HG03097 (cell line): ENCODE data around the gene YIPF2.

Experiments used
- ATAC-seq: cut with Tn5 transposase; IDR thresholded peaks from one replicate; pipeline ENCODE4 v1.9.1; 2021; ENCODE audit not compliant: unreplicated experiment, low FRiP score

The YIPF2 gene

DNA sequence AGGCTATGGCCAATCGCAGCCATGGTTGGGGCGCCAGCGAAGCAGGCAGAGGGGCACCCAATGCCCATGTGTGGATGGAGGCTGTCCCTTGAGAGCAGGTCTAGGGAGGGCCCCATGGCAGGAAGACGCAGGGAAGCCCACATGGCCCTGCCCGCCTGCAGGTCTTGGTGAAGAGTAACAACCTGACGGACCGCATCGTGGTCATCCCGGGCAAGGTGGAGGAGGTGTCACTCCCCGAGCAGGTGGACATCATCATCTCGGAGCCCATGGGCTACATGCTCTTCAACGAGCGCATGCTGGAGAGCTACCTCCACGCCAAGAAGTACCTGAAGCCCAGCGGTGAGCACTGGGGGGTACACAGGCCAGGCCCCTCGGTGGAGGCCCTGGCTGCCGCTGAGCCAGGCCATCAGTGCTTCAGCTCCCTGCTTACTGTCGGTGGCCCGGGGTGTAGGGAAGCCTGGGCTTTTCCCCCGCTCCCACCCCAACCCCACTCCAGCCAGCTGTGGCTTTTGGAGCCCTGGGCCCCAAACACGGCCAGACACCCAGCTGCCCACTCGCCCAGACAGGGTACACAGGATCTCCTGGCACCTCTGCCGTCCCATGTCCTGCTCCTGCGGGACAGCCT lies 14.6 kb downstream of the YIPF2 start:
- ATAC-seq, result no peak

DNA sequence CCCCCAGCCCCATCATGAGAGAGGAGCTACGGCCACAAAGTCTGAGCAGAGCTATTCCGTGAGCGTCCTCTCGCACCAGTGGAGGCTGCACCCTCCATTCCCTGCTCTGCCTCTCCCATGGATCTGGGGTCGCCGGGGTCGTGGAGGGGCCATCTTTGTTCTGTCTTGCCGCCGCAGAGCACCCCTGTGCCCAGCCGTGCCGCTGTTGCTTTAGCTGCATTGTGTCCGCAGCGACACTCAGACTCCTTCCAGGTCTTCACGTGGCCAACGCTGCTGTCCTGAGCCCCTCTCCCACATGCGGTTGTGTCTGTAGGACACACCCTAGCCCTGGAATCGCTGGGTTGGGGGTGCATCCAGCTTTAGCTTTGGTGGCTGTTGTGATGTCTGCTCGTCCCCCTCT lies 15.8 kb downstream of the YIPF2 start:
- ATAC-seq, result no peak

DNA sequence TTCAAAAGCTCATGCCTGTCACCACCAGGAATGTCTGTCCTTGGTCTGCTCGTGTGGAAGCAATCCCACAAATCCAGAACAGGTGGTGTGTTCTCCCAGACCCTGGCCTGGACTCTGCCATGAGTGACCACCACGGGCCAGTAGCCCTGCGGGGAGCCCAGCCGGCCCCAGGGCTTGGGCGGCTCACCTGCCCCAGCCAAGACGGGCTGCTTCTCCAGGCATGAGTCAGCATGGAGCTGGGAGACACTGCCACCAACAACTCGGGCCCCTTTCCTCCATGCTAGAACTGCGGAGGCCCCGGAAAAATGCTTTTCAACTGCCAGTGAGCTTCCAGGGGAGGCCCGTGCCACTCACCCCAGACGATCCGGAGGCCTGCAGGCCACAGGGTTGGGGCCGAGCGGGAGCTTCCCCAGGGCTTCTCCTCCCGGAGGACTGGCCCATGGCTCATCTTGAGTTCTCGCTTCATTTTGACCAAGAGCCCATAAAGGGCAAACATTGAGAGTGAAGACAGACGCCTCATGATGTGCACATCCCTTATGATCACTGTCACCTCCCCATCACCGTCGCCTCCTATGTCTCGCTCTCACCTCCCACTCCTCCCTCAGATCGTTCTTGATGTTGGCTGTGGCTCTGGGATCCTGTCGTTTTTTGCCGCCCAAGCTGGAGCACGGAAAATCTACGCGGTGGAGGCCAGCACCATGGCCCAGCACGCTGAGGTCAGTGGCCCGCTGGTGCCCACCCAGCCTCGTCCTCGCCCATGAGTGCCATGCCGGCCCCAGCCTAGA lies 16.7 kb downstream of the YIPF2 start:
- ATAC-seq, result no peak

DNA sequence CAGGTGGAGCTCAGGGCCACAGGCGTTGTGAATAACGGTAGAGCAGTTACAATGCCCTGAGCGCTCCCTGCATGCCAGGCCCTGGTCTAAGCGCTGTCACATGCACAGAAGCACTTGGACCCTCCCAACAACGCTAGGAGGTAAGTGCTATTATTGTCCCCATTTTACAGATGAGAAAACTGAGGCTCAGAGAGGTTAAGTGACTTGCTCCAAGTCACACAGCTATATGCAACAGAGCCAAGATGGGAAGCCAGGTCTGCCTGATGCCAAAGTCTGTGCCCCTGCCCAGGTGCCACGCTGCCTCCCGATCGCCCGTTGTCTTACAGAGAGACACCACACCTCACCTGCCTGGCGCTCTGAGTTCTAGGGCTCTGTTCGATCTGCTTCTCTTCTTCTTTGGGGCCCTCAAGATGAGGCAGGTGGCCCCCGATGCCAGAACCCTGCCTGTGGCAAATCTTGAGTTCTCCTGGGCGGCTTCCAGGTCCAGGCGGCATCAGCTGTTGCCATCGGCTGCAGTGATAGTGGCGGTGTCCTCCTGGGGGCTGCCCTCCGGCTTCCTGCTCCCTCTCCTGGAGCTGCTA lies 20.0 kb downstream of the YIPF2 start:
- ATAC-seq, result no peak

DNA sequence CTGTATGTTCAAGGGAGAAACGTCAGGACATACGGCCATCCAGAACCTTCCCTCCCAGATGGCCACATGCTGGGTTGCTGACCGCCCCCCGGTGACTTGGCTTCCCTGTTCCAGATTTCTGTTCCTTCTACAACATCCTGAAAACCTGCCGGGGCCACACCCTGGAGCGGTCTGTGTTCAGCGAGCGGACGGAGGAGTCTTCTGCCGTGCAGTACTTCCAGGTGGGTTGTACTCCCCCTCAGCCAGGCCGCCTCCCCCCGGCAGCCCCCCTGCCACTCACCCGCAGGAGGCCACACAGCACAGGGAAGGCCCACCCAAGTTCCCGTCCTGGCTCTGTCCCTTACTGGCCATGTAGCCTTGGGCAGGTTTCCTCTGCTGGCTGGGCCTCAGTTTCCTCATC lies 20.5 kb downstream of the YIPF2 start:
- ATAC-seq, result no peak

DNA sequence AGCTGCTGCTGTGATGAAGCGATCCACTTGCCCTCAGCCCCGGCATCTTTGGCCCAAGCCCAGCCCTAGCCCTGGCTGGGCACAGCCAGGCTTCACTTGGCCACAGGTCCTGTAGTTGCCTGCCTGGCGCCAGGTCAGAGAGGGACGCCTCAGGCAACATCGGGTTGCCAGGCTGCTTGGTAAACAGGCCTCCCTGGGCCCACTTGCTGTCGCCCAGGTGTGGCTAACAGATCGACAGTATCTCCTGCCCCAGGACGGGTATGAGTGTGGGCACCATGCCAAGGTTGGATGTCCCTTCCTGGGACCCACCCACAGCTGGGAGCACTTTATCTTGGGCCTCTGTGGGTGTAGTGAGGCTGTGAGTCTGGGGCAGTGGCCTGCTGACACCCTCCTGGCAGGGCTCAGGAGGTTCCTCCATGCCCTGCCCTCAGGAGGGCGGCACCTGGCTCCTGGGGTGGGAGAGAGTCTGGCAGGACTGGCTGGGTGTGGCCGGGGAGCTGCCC lies 29.2 kb downstream of the YIPF2 start:
- ATAC-seq, result no peak

DNA sequence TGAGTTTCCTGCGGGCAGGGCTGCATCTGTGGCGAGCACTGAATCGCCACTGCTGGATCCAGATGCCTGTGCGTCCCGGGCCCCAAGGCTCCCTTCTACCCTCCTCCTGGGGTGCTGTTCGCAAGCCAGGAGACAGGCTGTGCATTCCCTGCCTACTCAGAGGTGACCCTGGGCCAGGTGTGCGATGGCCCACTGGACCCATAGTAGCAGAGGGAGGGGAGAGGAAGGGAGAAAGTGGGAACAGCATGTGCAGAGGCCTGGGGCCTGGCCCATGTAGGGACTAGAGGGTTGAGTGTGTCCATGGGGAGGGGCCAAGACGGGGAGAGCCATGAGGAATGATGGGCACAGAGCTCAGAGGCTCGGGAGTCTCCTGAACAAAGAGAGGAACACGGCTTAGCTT lies 29.8 kb downstream of the YIPF2 start:
- no peak for ATAC-seq

DNA sequence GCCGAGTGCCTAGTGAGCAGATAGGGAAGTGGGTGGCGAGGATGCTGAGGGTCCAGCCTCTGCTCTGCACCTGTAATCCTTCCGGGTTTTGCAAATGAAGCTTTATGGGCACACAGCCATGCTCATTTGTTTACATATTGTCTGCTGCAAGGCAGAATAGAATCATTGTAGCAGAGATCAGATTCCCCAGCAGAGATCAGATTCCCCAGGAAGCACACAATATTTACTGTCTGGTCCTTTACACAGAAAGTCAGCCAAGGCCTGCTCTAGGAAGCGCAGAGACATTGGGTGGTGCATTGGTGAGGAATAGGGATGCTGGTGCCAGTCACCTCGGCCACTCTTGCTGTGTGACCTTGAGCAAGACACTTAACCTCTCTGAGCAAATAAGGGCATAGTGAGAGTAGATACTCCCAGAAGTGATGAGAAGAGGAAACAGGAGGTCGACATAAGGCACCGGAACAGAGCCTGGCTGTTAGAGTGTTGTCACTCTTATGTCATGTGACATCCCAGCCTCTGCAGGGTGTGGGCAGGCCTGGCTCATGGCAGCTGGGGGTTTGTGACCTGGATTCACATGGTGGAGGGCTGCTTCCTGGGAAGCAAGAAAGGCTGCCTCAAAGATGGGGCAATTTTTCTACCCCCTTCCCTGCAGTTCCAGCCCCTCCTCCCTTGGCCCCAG lies 31.4 kb downstream of the YIPF2 start:
- no peak for ATAC-seq

DNA sequence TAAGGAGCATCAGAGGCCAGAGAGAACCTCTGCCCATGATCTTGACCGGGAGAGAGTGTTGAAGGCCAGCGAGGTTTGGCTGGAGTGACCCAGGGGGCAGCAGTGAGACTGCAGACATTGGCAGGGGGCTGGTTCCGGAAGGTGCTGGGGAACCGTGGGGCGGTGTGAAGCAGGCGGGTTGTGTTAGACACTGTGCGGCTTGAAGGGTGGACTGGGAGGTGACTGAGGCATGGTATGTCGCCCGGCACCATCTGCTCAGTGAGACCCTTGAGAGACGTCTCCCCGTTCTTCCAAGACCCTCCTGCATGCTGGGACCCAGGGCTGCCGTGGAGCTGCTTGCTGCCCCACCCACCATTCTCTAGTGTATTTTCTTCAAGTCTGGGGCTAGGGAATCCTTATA lies 32.5 kb downstream of the YIPF2 start:
- no peak for ATAC-seq

DNA sequence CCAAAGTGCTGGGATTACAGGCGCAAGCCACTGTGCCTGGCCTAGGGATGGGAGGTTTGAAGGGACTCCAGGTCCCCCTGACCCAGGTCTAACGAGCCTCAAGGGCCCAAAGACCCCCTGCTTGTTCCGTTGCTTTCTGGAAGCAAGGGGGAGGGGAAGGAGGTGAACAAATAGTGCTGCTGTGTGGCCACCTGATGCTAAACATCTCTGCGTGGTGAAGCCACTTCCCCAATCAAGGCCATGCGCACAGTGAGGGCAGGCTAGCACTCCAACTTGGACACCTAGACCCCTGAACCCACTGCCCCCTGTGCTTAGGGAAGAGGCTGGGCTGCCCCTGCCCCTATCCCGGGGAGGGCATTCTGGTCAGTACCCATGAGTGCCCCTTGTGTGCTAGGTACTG lies 33.1 kb downstream of the YIPF2 start:
- no peak for ATAC-seq

DNA sequence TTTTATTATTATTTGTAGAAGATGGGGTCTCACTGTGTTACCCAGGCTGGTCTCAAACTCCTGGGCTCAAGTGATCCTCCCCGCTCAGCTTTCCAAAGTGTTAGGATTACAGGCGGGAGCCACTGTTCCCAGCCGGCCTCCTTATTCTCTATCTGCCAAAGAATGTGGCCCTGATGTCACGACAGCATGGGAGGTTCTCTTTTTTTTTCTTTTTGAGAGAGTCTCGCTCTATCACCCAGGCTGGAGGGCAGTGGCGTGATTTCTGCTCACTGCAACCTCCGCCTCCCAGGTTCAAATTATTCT lies 33.6 kb downstream of the YIPF2 start:
- ATAC-seq, result no peak

DNA sequence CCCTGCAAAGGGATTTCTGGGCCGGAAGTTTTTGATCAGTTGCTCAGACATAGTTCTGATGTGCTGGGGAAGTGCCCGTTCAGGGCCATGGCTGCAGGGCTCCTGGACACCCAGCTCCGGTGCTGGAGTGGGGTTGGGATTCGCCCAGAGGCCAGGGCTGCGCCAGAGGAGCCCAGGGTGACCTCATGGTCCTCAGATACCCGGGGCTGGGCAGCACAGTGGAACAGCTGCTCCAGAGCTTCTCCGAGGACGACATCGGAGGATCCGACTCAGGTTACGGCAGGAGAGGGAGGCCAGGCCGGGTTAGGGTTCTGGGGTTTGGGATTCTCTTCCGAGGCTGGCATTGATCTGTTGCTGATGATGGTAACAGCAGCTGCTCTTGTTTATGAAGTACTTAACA lies 36.2 kb downstream of the YIPF2 start:
- no peak for ATAC-seq

DNA sequence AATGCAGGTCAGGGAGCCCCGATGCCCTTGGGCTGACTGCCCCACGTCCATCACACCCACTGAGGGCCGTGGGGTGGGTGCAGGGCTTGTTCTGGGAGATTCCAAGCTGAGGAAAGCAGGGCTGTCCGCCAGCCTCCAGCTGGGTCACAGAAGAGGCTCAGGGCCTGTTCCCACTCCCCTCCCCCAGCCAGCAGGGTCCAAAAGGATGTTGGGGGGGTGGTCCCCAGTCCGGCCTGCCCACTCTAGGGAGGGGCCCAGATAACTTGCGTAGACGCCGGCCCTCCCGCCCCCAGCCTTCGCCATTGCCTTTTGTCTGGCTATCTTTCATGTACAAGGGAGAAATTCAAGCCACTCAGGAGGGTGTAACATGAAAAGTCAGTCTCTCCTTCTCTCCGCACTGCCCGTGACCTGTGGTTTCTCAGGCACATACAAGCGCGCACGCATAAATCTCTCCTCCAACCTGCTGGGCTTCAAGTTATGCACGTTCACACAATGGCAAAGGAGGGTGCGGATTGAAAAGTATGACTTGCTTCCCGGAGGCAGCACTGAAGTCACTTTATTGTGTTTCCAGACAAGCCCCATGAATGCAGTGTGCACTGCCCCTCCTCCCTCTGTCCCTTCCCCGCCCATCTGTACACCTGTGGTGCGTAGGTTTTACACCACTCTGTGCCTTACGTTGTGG lies 36.9 kb downstream of the YIPF2 start:
- ATAC-seq, result no peak

DNA sequence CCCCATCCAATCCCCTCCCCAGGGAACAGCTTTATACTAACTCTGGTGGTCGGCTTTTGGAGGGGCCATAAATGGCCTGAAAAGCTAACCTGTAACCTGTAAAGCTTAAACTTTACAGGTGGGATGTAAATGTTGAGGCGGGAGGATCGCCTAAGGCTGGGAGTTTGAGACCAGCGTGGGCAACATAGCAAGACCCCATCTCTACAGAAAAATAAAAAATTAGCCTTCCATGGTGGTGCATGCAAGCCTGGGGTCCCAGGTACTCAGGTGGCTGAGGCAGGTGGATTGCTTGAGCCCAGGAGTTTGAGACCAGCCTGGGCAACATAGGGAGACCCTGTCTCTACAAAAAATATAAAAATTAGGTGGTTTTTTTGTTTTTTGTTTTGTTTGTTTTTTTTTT lies 38.6 kb downstream of the YIPF2 start:
- no peak for ATAC-seq

DNA sequence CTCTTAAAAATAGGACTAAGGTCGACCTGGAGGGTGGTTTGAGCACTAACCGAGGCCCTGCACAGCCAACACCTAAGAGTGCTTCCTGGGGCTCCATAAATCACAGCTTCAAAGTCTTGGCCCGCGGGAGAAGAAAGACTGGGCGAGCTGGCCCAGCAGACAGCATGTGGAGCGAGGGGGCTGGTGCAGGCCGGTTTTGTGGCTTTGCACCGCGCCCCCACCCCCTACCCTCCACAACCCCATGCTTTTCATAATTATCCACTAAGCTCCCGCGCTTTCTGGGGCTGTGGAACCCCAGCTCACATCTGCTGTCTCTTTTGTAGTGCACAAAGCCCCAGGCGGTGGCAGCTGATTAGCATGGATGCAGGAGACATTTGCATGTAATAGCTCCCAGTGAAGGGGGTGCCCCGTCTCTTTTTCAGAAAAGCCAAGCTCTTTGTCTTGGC lies 40.0 kb downstream of the YIPF2 start:
- no peak for ATAC-seq

DNA sequence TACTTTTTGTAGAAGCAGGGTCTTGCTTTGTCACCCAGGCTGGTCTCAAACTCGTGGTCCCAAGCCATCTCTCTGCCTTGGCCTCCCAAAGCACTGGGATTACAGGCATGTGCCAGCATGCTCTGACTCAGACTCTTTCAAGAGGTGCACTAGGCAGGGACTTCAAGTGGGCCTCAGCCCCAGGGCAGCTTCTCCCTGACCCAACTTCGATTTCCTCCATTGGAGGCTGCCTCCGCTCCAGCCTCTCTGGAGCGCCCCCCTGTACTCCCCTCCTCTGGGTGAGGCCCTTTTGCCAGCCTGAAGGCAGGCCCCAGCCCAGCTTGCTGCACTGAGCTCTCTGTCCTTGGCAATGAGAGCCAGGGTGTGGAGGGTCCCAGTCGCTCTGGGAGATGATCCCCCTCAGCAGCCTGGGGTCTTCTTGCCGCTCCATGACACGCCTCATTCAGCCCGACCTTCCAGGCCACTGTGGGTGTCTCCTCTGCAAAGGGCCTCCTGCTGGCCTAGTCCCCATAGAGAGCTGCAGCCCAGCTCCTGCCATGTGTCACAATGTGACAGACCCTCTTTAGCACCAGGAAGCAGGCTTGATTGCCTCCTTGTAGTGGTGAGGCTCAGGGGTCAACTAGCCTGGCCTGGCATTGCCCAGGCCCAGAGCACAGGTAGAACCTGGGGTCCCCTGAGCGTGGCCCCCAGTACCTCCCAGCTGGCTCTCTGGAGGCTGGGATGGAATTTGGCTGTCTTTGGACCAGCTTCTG lies 40.6 kb downstream of the YIPF2 start:
- ATAC-seq, result no peak

DNA sequence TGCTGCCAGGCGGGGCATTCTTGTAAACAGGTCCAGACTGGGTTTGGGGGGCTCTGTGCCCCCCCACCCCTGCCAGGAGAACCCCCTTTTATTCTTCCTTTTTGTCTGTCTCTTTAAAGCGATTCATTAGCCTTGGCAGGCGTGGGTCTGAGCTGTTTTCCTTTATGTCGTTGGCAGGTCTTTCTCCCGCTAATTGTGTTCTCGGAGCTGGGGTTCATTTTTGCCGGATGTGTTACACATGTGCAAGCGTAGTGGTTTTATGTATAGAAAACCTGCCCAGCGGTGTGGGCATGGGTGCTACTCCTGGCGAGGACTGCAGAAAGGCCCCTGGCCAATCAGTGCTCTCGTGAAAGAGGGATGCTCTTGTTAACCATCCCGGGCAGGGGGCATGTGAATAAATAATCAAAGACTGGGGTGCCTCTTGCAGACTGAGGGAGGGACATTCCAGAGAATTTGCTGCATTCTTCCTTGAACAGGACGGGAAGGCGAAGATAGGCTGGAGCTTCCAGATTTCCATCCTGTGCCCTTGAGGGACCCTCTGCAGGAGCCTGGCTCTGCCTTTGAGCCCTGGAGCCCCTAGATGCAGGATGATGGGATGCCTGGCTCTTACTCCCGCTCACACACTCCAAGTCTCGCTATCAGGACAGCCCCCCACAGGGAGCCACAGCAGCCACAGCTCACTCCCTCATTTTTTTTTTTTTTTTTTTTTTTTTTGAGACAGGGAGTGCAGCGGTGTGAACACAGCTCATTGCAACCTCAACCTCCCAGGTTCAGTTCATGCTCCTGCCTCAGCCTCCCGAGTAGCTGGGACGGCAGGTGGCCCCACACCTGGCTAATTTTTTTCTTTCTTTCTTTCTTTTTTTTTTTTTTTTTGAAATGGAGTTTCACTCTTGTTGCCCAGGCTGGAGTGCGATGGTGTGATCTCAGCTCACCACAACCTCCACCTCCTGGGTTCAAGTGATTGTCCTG lies 43.0 kb downstream of the YIPF2 start:
- ATAC-seq, result no peak

DNA sequence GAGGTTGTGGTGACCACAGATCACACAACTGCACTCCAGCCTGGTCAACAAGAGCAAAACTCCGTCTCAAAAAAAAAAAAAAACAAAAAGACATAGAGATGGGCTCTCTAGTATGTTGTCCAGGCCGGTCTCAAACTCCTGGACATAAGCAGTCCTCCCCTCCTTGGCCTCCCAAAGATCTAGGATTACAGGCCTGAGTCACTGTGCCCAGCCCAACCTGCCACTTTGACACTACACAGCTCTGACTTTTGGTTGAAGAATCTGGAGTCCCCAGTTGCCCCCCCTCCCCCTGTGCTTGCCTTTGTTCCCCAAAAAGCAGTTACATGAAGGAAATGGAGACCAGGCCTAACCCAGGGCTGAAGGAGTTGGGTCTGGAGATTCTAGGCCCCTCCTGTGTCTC lies 44.2 kb downstream of the YIPF2 start:
- ATAC-seq, result no peak

DNA sequence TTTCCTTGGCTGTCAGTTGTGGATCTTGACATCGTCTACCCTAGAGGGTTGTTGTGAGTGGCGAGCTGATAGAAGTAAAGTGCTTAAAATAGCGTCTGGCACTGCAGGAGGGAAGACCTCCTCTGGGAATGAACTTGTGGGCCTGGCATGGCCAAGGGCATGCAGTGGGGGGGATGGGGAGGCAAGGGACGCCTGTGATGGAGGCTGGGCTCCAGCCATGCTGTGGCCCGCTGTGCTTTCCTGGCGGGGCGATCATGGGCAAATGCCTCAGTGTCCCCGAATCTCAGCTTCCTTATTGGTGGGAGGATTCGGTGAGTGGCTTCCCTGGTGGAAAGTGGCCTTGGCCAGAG lies 46.4 kb downstream of the YIPF2 start:
- ATAC-seq, result no peak
